Activated naive CD4-positive, alpha-beta T cell treated with anti-CD3 and anti-CD28 coated beads, Interleukin-2, amount 50 U/mL, for 72 hours (primary cell): Measurements from ENCODE around the gene ATG16L2. TPM values are rescaled to one million over a fixed set of nuclear protein-coding genes. Genes with fewer than 3 reads are reported as not detected.

Experiments used
- ATAC-seq, 2 donors: fragments of 150-1000 bp; cut with Tn5 transposase; 2 replicates each; pipeline ENCODE4 v1.10.0; 2021; ENCODE audit warnings: mild to moderate bottlenecking in 2 of 2, moderate library complexity in 2 of 2
- DNase-seq, 2 donors: peaks; one replicate each; pipeline ENCODE4 v3.0.0; 2021 to 2022; ENCODE audit warnings: low spot score in 2 of 2
- H3K27ac Mint-ChIP-seq, 2 donors: one replicate each; pipeline ENCODE4 v1.8.0; 2022; ENCODE audit warnings: mild to moderate bottlenecking in 2 of 2, mixed read lengths in 2 of 2
- H3K36me3 Mint-ChIP-seq, 2 donors: one replicate each; pipeline ENCODE4 v1.8.0; 2022; ENCODE audit warnings: mixed read lengths in 2 of 2
- H3K9me3 Mint-ChIP-seq, 2 donors: one replicate each; pipeline ENCODE4 v1.8.0; 2022; ENCODE audit warnings: mixed read lengths in 2 of 2
- total RNA-seq, 2 donors: library from RNA; stranded (reverse); gene quantifications; one replicate each; pipeline ENCODE4 v1.2.3, GENCODE V29; 2022

Gene ATG16L2
- total RNA-seq, 2 donors from 2014 or later: 64.2 to 189 TPM

- DNase-seq: no peak
- Mint-ChIP-seq H3K36me3 (no peaks in the 10 kb centered on the region), H3K9me3 (no peaks in the 10 kb centered on the region), H3K27ac (peak overlapping the region; percentile 44 to 50)
- ATAC-seq: no peak
These were observed 37.1 kb upstream of the ATG16L2 start for GRCh38 chr11:72776844-72777754.

DNA sequence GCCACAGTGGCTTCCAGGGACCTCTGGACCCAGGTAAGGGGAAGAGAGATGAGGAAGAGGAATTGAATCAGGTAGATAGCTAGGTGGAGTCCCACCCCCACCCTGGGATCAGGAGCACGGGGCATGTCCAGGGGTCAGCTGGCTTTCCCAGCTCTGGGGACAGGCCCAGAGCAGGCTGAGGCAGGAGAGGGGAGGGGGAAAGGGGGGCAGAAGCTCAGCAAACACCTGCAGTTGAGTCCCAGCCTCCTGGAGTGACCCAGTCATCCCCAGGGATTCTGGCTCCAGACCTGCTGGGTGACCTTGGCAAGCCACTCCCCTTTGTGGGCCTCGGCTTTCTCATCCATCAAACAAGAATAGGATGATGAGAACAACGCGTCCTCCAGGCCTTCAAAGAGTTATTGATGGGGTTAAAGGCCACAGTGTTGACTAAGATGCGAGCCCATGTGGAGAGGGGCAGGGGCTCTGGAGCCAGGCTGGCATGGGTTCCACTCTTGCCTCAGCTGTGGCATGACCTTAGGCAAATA, 36.4 kb upstream of the ATG16L2 start:
- ATAC-seq (no peak), DNase-seq (no peak)
- no peaks in the 10 kb centered on the region for H3K36me3 Mint-ChIP-seq
- H3K9me3 Mint-ChIP-seq: no peaks in the 10 kb centered on the region
- peak overlapping the region; percentile 5 to 50 for H3K27ac Mint-ChIP-seq

GRCh38 chr11:72778535-72779494, 35.4 kb upstream of the ATG16L2 start:
- Mint-ChIP-seq H3K9me3 (no peaks in the 10 kb centered on the region), H3K36me3 (no peaks in the 10 kb centered on the region), H3K27ac (no peak overlapping the region)
- ATAC-seq: no peak
- no peak for DNase-seq

DNA sequence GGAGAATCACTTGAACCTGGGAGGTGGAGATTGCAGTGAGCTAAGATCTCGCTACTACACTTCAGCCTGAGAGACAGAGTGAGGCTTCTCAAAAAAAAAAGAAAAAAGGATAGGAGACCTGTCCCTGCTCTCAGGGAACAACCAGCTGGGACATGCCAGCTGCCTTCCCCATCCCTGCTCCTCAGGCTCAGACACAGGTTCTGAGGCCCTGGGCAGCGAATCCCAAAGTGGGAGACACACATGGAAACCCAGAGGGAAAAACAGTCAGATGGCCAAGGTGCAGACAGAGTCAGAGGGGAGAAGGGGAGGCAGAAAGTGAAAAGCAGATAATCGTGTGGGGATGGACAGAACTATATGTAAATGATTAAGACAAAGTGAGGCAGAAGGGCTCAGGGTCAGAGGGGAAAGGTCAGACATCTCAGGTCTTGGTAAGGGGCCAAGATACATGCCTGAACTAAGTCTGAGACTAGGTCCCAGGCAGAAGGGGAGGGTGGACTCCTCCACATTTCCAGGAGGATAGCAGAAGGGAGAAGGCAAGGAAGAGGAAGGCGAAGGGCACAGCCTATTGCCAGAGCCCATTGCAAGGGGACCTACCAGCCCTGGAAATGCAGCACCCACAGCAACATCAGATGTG, 34.6 kb upstream of the ATG16L2 start:
- DNase-seq (no peak), ATAC-seq (no peak)
- Mint-ChIP-seq H3K36me3 (no peaks in the 10 kb centered on the region), H3K27ac (no peak overlapping the region), H3K9me3 (no peaks in the 10 kb centered on the region)

- H3K36me3 Mint-ChIP-seq: no peaks in the 10 kb centered on the region
- no peak for ATAC-seq
These were observed 33.7 kb upstream of the ATG16L2 start for GRCh38 chr11:72780296-72781062.

GRCh38 chr11:72781063-72781312, 33.2 kb upstream of the ATG16L2 start:
- Mint-ChIP-seq H3K9me3 (no peaks in the 10 kb centered on the region), H3K36me3 (no peaks in the 10 kb centered on the region), H3K27ac (no peak overlapping the region)
- no peak for ATAC-seq
- DNase-seq: no peak

More at GRCh38 chr11:72780296-72781062, 33.7 kb upstream of the ATG16L2 start:
- no peak for DNase-seq
- Mint-ChIP-seq H3K27ac (no peak overlapping the region), H3K9me3 (no peaks in the 10 kb centered on the region)

DNA sequence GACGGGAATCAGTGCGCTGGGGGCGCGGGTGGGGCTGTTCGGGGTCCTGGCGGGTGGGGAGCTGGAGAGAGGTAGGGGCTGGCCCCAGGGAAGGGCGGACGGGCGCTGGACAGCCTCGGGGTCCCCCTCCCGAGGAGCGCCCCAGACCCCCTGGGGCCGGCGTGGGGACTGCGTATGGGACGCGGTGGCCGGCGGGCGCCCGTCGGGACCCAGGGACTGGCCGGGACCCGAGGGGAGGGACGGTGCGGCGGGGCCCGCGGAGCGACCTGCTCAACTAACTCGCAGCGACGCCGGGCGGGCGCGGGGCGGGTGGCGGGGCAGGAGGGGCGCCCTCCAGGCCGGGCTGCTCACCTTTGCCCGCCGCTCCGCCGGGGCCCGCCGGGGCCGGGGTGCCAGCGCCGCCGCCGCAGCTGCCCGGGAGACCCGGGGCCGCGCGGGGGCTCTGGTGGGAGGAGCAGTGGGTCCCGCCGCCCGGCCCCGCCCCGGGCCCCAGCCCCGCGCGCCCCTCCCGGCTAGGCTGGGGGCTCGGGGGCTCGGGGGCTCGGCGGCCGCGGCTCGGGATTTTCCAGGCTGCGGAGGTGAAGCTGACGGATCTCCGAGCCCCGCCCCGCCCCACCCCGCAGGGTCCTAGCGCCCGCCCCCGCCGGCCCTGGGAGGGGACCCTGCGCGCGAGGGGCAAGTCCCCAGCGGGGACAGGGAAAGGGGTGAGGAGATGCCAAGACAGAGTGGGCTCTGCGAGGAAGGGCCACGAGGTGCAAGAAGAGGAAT, 32.7 kb upstream of the ATG16L2 start:
- no peaks in the 10 kb centered on the region for H3K36me3 Mint-ChIP-seq
- no peak overlapping the region for H3K27ac Mint-ChIP-seq
- peak; percentile 55 to 81 for ATAC-seq
- peak in 1 of 2 donors; percentile 51 for DNase-seq
- no peaks in the 10 kb centered on the region for H3K9me3 Mint-ChIP-seq

GRCh38 chr11:72782081-72782920, 31.9 kb upstream of the ATG16L2 start:
- Mint-ChIP-seq H3K36me3 (no peaks in the 10 kb centered on the region), H3K9me3 (no peaks in the 10 kb centered on the region), H3K27ac (no peak overlapping the region)
- ATAC-seq (peak in 1 of 2 donors; percentile 45), DNase-seq (no peak)

GRCh38 chr11:72783144-72783905, 30.9 kb upstream of the ATG16L2 start:
- no peaks in the 10 kb centered on the region for H3K36me3 Mint-ChIP-seq
- DNase-seq: no peak
- no peak for ATAC-seq
- H3K9me3 Mint-ChIP-seq: no peaks in the 10 kb centered on the region
- peak overlapping the region in 1 of 2 donors; percentile 62 for H3K27ac Mint-ChIP-seq

GRCh38 chr11:72784662-72785061, 29.5 kb upstream of the ATG16L2 start:
- ATAC-seq (no peak), DNase-seq (no peak)
- Mint-ChIP-seq H3K27ac (no peak overlapping the region), H3K9me3 (no peaks in the 10 kb centered on the region), H3K36me3 (no peaks in the 10 kb centered on the region)

DNA sequence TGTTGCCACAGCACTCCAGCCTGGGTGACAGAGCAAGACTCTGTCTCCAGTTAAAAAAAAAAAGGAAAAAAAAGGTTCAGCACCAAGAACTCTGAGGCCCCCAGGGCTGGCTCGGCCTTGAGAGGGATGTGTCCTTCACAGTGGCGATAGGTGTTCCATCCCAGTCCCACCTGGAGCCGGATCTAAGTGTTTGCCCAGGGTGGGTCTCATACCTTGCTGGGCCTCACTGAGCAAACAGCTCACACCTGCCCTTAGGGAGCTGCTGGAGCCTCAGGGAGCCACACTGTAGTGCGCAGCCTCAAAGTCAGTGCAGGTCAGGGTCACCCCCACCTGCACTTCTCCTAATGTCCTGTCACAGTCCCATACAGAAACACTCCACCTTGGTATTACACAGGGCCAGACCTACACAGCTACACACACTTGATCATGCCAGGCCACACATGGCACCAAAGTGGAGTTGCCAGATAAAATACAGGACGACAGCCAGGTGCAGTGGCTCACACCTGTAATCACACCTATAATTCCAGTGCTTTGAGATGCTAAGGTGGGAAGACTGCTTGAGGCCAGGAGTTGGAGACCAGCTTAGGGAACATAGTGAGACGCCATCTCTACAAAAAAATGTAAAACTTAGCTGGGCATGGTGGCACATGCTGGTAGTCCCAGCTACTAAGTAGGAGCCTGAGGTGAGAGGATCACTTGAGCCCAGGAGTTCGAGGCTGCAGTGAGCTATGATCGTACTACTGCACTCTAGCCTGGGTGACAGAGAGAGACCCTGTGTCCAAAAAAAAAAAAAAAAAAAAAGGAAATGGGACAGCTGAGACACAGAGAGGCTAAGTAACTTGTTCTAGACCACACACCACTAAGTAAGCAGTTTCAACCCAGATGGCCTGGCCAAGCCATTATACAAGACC, 27.7 kb upstream of the ATG16L2 start:
- H3K9me3 Mint-ChIP-seq: no peaks in the 10 kb centered on the region
- H3K36me3 Mint-ChIP-seq: no peaks in the 10 kb centered on the region
- no peak for ATAC-seq
- no peak for DNase-seq
- no peak overlapping the region for H3K27ac Mint-ChIP-seq

DNA sequence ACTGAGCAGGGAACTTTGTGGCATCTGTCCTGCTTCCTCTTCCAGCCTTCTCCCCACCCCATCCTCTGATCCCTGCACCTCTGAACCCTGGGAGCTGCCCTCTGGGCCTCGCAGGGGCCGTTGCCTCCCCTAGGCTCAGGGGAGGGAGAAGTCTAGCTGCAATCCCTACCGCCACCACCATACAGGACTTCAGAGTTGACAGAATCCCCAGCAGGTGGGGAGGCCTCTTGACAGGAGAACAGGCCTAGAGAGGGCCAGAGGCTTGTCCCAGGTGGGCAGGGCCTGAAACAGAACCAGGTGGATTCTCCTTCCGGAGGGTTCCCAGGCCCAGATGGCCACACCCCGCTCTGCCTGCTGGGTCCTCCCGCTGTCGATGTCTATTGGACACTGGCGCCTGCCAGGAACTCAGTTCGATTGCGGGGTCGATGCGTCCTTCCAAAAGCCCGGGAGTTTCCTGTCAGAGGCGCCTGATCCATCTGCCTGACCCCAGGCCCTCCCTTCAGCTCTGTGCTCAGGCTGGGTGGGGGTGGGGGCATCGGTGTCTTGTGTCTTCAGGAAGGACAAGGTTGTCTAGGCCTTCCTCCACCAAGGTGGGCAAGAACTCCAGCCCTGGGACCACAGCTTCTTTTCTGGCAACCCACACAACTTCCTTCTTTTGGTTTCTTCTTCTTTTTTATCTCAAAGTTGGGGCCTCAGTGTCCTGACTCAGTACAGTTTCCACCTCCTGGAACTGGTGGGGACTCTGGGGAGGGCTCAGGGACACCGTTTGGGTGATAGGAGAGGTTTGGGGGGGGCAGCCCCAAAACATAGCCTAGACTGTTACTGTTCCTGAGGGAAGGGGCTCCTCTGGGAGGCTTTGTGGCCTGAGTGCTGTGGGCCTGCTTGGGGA, 26.8 kb upstream of the ATG16L2 start:
- ATAC-seq (peak in 1 of 2 donors; percentile 53), DNase-seq (no peak)
- H3K36me3 Mint-ChIP-seq: no peaks in the 10 kb centered on the region
- H3K9me3 Mint-ChIP-seq: no peaks in the 10 kb centered on the region
- peak overlapping the region; percentile 61 to 93 for H3K27ac Mint-ChIP-seq
